ENCODE measurements around the gene DNAH3. TPM values are rescaled to one million over a fixed set of nuclear protein-coding genes. Genes with fewer than 3 reads are reported as not detected.
A peak's percentile ranks its signal among the peaks of the same experiment; 100 is the strongest.

DNAH3 gene
- total RNA-seq, 1 donor: not detected

DNA sequence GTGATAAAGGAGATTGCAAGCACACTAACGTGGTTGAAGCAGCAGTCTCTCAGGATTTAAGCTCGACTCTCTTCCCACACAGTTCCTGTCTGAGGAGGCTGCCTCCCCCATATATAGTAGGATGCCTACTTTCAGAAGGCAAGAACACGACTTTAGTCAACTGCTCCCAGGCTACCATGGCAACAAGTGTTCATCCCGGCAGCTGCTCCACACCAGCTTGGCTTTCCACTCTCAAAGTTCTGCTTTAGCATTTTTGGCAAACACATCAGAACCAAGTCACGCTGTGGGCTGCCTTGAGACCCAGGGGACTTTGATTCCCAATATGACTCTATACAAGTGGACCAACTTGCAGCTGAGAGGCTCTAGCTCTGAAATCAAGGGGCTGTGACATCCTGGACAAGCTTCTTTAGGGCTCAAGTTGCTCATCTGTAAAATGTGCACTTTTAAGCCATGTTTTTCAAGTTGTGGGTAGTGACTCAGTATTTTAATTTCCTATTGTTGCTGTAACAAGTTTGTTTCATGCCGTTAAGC, 44.2 kb upstream of the DNAH3 start:
- Histone ChIP-seq H3K27ac (ENCODE audit: low read depth, low read length) (no peak overlapping the region), H3K36me3 (ENCODE audit: insufficient read depth, low read length) (no peaks in the 10 kb centered on the region), H3K9me3 (ENCODE audit: low read depth, low read length) (no peaks in the 10 kb centered on the region), H3K4me2 (ENCODE audit: insufficient read depth, low read length) (peak overlapping the region; percentile 23), H3K4me3 (ENCODE audit: insufficient read depth, low read length) (no peak overlapping the region), H2AFZ (ENCODE audit: low read length) (no peak overlapping the region), H4K20me1 (ENCODE audit: insufficient read depth, low read length) (no peaks in the 10 kb centered on the region), H3K79me2 (ENCODE audit: insufficient read depth, low read length) (no peaks in the 10 kb centered on the region), H3K27me3 (ENCODE audit: insufficient read depth, low read length) (peaks cover 43% of the 10 kb centered on the region), H3K4me1 (ENCODE audit: insufficient read depth, low read length) (peaks cover 11% of the 10 kb centered on the region)
- peak; percentile 71 for DNase-seq (ENCODE audit: insufficient read length, low spot score, missing footprints)
- TF ChIP-seq, protein P1, sequence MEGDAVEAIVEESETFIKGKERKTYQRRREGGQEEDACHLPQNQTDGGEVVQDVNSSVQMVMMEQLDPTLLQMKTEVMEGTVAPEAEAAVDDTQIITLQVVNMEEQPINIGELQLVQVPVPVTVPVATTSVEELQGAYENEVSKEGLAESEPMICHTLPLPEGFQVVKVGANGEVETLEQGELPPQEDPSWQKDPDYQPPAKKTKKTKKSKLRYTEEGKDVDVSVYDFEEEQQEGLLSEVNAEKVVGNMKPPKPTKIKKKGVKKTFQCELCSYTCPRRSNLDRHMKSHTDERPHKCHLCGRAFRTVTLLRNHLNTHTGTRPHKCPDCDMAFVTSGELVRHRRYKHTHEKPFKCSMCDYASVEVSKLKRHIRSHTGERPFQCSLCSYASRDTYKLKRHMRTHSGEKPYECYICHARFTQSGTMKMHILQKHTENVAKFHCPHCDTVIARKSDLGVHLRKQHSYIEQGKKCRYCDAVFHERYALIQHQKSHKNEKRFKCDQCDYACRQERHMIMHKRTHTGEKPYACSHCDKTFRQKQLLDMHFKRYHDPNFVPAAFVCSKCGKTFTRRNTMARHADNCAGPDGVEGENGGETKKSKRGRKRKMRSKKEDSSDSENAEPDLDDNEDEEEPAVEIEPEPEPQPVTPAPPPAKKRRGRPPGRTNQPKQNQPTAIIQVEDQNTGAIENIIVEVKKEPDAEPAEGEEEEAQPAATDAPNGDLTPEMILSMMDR (IDR thresholded peaks at IDR 0.05; ENCODE audit: extremely low read depth, low read depth, low read length): no peak

DNA sequence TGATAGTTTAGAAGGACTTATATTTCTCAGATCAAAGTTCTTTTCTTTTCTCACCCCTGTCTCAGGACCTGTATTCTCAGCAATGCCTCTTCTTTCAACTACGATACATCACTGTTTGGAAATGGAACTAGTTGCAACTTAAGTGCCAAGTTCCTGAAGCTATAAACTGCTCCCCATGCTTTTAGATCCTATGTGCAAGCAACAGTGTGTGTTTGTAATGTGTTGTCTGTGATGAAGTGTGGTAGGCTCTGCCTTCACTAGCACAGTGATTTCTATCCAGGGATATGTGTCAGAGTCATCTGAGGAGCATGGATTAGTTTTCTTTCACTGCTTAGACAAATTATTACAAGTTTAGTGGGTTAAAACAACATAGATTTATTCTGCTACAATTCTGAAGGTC, 42.3 kb upstream of the DNAH3 start:
- H3K4me2 ChIP-seq (ENCODE audit: insufficient read depth, low read length): no peak overlapping the region
- H3K27me3 ChIP-seq (ENCODE audit: insufficient read depth, low read length): peaks cover 35% of the 10 kb centered on the region
- no peak overlapping the region for H2AFZ ChIP-seq (ENCODE audit: low read length)
- H3K9me3 ChIP-seq (ENCODE audit: low read depth, low read length): no peaks in the 10 kb centered on the region
- H3K36me3 ChIP-seq (ENCODE audit: insufficient read depth, low read length): no peaks in the 10 kb centered on the region
- H3K79me2 ChIP-seq (ENCODE audit: insufficient read depth, low read length): no peaks in the 10 kb centered on the region
- no peak overlapping the region for H3K27ac ChIP-seq (ENCODE audit: low read depth, low read length)
- TF ChIP-seq, protein P1 (IDR thresholded peaks at IDR 0.05; ENCODE audit: extremely low read depth, low read depth, low read length): no peak
- H3K4me1 ChIP-seq (ENCODE audit: insufficient read depth, low read length): peaks cover 17% of the 10 kb centered on the region
- H4K20me1 ChIP-seq (ENCODE audit: insufficient read depth, low read length): no peaks in the 10 kb centered on the region
- DNase-seq (ENCODE audit: insufficient read length, low spot score, missing footprints): no peak
- H3K4me3 ChIP-seq (ENCODE audit: insufficient read depth, low read length): no peak overlapping the region

DNA sequence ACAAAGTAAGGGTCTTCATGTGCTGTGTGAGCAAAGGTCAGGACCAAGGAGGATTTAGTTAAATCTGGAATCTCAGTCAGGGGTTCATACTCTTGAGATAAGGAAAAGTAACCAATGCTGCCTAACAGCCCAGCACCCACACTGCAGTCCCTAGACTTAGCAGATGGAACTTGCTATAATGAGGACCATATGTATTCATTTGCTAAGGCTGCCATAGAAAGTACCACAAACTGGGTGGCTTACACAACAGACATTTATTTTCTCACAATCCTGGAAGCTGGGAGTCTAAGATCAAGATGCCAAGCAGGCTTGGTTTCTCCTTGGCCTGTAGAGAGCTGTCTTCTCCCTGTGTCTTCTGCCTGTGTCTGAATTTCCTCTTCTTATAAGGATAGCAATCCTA, 40.0 kb upstream of the DNAH3 start:
- DNase-seq (ENCODE audit: insufficient read length, low spot score, missing footprints): no peak
- Histone ChIP-seq H3K9me3 (ENCODE audit: low read depth, low read length) (no peaks in the 10 kb centered on the region), H3K4me2 (ENCODE audit: insufficient read depth, low read length) (no peak overlapping the region), H3K27me3 (ENCODE audit: insufficient read depth, low read length) (peaks cover 16% of the 10 kb centered on the region), H2AFZ (ENCODE audit: low read length) (no peak overlapping the region), H3K79me2 (ENCODE audit: insufficient read depth, low read length) (no peaks in the 10 kb centered on the region), H3K4me1 (ENCODE audit: insufficient read depth, low read length) (peaks cover 20% of the 10 kb centered on the region), H3K27ac (ENCODE audit: low read depth, low read length) (no peak overlapping the region), H4K20me1 (ENCODE audit: insufficient read depth, low read length) (no peaks in the 10 kb centered on the region), H3K4me3 (ENCODE audit: insufficient read depth, low read length) (no peak overlapping the region), H3K36me3 (ENCODE audit: insufficient read depth, low read length) (no peaks in the 10 kb centered on the region)
- TF ChIP-seq, protein P1 (IDR thresholded peaks at IDR 0.05; ENCODE audit: extremely low read depth, low read depth, low read length): no peak

DNA sequence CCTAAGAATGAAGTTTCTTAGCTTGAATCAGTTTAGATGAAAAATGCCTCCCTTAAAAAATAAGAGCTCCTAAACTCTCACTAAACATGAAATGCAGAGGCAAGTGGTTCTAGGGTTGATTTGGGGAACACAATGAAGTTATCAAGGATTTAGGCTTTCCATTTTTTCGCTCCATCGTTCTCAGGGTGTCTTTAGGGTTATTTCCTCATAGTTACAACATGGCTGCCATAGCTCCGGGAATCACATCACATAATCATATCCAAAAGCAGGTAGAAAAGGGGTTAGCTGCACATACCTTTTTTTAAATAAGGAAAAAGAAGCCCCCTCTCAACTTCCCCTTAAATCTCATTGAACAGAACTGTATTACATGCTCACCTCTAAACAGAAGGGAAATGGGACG, 39.4 kb upstream of the DNAH3 start:
- H3K9me3 ChIP-seq (ENCODE audit: low read depth, low read length): no peaks in the 10 kb centered on the region
- H3K4me2 ChIP-seq (ENCODE audit: insufficient read depth, low read length): no peak overlapping the region
- no peaks in the 10 kb centered on the region for H3K36me3 ChIP-seq (ENCODE audit: insufficient read depth, low read length)
- no peaks in the 10 kb centered on the region for H3K79me2 ChIP-seq (ENCODE audit: insufficient read depth, low read length)
- H3K27me3 ChIP-seq (ENCODE audit: insufficient read depth, low read length): peaks cover 16% of the 10 kb centered on the region
- H4K20me1 ChIP-seq (ENCODE audit: insufficient read depth, low read length): no peaks in the 10 kb centered on the region
- no peak overlapping the region for H3K4me3 ChIP-seq (ENCODE audit: insufficient read depth, low read length)
- DNase-seq (ENCODE audit: insufficient read length, low spot score, missing footprints): no peak
- TF ChIP-seq, protein P1 (IDR thresholded peaks at IDR 0.05; ENCODE audit: extremely low read depth, low read depth, low read length): no peak
- no peak overlapping the region for H2AFZ ChIP-seq (ENCODE audit: low read length)
- peaks cover 16% of the 10 kb centered on the region for H3K4me1 ChIP-seq (ENCODE audit: insufficient read depth, low read length)
- no peak overlapping the region for H3K27ac ChIP-seq (ENCODE audit: low read depth, low read length)

Data from osteoblast (primary cell).